ENCODE results near the gene BCL7A.

DNA sequence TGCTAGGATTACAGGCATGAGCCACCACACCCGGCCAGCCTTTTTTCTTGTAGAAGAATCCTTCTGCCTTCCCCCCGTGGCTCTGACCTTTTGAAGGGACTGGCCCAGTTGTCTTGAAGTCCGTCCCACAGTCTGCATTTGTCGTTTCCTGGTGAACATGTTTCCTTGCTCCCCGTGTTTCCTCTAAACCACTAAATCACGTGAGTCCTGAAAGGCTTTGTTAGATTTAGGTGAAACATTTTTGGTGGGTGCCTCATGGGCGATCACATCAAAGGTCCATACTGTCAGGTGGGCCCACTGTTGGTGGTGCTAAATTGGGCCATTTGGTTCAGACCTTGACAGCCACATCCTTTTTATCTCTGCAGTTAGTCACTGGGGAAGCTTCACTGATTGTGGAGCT lies 83.2 kb downstream of the BCL7A start:
- no peak for TF ChIP-seq POLR2A (IDR thresholded peaks at IDR 0.05)
- TF ChIP-seq POLR2AphosphoS5 (IDR thresholded peaks at IDR 0.05; ENCODE audit: insufficient read depth in 1 of 2, low read depth in 1 of 2): no peak
